ENCODE measurements around the gene VAV1.
"Not testable (repeated sequence)": the region's sequence is repeated elsewhere in the genome, so short reads cannot be mapped to it uniquely, and the experiment has no call there.

Gene VAV1

DNA sequence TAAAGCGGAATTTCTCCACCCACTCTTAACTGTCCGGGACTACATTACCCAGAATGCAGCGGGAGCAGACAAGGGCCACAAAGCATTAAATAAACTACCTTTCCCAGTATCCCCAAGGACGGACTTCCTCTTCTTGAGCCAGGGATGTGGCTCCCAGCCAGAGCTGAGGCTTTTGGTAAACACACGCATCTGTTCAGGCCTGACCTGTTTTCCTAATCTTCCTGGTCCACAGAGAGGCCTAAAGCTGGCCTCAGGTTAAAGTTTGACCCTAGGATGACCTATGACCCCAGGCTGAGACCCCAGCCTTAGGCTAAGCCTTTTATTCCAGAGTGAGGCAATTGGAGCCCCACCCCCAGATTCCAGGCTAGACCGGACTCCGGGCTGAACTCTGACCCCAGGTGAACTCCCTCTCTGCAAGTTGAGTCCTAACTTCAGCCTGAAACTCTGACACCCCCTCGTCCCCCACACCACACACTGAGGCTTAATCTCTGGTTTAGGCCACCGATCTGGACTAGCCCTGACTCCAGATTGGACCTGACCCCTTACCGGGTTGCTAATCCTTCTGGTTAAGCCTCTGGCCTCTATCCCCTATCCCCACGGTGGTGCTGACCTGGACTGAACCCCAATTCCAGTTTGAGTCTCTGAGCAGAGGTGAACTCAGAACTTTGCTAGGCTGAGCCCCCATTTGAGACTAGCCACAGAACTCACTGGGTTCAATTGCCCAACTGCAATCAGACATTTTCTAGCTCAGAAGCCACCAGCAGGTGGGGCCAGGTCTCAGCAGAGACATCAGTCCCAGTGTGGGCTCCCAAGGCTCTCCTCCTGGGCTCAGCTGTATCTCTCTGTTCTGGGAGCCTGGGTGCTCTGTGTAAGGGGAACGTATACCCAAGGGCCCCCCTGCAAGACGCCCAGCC, 34.4 kb upstream of the VAV1 start:
- peak; percentile 88 for DNase-seq

DNA sequence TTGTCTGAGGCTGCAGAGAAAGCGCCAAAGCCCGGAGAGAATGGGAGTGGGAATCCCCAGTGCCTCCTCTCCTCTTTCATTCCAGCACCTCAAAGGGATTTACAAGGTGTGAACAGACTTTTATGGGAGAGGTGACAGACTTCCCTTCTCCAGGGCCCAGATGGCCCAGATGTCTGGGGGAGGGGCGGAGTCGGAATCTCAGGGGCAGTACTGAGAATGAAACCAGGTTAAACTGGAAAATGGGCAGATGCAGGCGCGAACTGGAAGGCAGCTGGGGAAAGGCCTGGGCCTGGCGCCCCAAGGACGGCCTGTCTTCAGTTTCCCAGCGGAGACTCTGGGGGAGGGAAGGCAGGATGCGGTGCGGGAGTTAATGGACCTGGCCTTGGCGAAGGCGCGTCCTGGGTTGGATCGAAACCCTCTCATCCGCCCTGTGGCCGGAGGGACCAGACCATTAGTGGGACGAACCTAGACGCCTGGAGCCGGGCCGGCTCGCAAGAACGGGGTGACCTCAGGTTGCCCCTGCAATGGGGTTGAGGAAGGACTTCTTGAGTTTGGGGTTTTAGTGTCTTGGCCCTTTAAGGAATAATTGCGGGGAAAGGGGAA, 33.6 kb upstream of the VAV1 start:
- DNase-seq, result no peak

DNA sequence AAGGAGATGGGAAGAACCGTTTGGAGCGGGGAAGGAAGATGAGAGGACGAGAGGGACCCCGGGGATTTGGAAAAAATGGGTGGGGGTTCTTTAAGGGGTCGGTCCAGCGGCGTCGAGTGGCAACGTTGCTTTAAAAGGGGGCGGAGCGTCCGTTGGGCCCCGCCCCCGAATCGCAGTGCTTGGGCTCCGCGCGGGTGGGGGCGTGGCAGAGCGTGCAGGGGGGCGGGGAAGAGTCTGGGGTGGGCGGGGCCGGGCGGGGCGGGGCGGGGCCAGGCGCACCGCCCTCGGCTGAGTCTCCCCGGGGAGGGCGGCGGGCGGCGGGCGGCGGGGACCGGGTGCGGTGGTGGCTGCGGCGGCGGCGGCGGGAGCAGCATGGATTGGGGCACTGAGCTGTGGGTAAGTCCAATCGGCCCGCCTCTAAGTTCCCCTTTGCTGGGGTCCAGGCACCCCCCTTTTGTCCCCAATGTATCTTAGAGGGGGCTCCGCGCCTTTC, 33.1 kb upstream of the VAV1 start, which contains the start of gene TRIP10:
TRIP10 (plus strand) TSS at position 291 of the 493 bp plus-strand sequence; CDS start at position 373, 82 bp downstream.
- DNase-seq, result peak; percentile 93

DNA sequence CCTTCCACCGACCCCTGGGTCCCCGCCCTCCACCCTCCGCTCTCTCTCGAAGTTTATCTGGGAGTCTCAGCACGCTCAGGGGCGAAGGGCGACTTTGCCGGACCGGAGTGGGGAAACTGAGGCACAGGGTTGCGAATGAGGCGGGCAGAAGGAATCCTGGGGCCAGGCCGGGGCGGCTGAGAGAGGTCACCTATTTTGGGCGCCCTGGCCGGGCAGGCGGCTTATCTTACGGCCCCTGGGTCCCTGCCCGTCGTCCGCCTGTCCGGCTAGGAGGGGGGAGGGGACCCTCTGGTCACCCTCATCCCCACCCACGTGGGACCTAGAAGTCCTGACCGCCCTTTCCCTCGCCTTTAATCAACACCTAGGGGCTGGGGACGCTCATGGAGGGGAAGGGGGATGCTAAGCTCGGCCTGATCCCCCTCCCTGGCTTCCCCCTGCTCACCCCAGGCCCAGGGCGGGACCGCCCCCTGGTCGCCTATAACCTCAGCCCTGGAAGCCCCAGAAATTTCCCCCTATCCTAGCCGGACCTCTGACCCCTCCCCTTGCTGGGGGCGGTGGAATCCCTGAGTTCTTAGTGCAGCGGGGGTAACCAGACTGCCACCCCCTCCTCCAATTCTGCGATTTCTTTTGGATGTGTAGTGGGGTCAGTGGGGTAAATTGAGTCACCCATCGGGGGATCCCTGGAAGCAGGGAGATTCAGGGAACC, 32.5 kb upstream of the VAV1 start:
- DNase-seq, result peak; percentile 74

DNA sequence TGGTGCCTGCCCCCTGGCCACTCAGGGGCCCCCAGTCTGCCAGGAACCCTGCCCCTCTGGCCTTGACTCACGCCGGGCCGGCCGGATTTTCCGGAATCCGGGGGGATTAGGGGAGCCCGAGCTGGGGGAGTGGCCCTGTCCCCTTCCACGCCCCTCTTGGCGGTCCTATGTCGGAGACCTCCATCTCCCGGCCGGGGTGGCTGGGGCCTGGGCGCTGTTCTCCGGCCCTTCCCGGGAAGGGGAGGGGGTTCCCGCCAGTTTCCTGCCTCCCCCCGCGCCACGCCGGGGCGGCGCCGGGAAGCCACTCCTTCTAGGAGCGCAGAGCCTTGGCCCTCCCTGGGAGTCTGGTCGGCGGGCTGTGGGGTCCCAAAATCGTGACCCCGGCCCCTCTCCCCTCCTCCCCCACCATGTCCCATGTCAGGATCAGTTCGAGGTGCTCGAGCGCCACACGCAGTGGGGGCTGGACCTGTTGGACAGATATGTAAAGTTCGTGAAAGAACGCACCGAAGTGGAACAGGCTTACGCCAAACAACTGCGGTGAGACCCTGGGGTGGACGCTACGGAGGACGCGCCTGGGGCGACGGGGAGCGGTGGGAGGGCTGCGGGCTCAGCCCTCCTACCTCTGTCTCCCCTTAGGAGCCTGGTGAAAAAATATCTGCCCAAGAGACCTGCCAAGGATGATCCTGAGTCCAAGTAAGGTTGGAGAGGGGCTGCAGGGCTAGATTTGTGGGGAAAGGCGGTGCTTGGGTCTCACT, 31.7 kb upstream of the VAV1 start:
- DNase-seq, result peak; percentile 67

DNA sequence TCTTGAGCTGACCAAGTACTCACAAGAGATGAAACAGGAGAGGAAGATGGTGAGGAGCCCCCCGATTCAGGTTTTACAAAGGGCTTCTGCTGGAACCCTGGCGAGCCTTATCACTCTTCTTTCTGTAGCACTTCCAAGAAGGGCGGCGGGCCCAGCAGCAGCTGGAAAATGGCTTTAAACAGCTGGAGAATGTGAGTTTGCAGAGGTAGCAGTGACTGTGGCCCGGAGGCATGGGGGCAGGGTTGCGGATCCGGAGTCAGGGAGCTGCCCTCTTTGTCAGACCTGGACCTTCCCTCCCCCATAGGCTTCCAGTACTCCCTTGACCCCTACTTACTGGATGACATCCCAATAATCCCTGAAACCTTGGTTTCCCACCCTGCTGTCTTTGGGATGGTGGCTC, 29.4 kb upstream of the VAV1 start:
- no peak for DNase-seq

DNA sequence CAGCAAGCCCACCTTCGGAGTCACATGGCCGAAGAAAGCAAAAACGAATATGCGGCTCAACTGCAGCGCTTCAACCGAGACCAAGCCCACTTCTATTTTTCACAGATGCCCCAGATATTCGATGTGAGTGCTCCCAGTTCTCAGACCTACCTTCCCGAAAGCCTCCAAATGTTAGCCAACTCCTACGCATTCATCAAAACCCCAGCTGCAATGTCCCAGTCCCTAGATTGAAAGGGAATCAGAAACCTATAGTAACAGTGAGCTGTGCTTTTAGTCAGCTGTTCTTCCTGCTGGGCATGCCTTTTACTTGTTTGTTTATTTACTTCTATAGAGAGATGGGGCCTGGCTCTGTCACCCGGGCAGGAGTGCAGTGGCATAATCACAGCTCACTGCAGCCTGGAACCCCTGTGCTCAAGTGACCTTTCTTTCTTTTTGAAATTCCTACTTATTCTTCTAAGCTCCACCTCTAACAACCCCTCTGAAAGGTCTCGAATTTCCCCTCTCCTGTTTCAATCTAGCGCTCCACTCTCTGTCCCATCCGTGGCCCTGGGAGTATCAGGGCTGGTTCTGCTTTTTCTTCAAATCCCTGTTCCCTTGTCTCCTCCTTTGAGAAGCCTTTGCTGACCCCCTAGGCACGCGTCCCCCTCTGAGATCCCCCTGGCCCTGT, 28.7 kb upstream of the VAV1 start:
- no peak for DNase-seq

DNA sequence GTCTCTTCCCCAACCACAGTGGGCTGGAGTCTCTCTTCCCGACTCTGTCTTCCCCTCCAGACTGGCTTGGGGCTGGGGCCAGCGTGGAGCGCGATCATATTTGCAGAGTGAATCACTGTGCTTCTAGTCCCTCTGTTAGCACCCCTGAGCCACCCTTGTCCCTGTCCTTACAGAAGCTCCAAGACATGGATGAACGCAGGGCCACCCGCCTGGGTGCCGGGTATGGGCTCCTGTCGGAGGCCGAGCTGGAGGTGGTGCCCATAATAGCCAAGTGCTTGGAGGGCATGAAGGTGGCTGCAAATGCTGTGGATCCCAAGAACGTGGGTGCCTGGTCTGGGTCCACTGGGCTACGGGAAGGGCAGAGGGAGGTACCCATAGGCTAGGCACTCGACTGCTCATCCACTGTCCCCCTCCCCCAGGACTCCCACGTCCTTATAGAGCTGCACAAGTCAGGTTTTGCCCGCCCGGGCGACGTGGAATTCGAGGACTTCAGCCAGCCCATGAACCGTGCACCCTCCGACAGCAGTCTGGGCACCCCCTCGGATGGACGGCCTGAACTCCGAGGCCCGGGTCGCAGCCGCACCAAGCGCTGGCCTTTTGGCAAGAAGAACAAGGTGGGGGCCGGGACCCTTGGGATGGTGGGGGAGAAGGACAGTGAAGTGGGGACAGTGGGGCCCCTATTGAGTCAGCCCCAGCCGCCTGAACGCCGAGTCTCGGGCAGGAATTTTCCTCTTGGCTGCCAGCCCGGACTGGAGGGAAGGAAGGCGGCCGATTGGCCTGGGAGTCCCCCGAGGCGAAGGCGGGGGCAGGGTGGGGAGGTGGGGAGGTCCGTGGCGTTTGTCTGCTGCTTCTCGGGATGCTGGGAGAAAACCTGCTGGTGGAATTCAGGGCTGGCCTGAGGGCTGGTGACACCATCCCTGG, 27.9 kb upstream of the VAV1 start:
- DNase-seq, result no peak

DNA sequence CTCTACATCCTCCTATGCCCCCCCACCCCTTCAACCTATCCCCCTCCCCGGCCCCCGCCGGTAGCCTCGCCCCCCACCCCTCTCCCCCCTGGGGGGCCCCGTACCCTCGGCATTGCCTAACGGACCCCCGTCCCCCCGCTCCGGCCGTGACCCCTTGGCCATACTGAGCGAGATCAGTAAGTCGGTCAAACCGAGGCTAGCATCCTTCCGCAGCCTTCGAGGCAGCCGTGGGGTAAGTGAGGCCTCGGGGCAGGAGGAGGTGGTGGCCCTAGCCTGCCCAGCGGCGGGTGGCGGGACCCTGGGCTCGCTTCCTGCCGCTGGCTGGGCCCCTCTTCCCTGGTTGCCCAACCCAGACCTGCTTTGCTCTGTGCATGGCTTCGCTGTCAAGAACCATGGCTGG, 26.5 kb upstream of the VAV1 start:
- no peak for DNase-seq

DNA sequence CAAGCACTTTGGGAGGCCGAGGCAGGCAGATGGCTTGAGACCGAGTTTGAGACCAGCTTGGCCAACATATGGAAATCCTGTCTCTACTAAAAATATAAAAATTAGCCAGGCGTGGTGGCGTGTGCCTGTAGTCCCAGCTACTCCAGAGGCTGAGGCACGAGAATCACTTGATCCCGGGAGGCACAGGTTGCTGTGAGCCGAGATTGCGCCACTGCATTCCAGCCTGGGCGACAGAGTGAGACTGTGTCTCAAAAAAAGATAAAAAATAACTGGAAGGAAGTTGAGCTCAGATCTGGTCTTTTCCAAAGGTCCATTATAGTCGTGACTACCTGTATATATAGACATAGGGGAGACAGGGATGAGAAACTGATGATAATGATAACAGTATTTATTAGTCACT, 24.0 kb upstream of the VAV1 start:
- not testable (repeated sequence) for DNase-seq

DNA sequence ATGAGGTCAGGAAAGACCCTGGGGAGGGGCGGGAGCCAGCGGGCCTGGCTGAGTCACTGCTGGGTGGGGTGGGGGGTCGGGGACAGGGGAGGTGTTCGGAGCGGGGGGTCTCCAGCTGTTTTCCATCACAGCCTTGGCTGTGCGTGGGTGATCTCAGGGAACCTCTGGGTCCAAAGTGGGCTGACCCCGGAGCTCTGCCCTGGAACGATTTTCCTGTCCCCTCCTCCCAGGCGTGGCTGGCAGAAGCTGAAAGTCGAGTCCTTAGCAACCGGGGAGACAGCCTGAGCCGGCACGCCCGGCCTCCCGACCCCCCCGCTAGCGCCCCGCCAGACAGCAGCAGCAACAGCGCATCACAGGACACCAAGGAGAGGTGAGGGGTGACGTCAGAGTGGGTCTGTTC, 22.4 kb upstream of the VAV1 start:
- DNase-seq, result no peak

DNA sequence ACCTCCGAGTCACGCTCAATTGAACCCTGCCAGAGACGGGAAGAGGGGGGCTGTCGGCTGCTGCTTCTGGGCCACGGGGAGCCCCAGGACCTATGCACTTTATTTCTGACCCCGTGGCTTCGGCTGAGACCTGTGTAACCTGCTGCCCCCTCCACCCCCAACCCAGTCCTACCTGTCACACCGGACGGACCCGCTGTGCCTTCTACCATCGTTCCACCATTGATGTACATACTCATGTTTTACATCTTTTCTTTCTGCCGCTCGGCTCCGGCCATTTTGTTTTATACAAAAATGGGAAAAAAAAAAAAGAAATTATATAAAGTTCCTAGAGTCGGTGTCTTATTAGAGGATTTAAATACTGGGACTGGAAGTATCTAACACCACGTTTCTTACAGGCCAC, 21.3 kb upstream of the VAV1 start:
- DNase-seq, result no peak

DNA sequence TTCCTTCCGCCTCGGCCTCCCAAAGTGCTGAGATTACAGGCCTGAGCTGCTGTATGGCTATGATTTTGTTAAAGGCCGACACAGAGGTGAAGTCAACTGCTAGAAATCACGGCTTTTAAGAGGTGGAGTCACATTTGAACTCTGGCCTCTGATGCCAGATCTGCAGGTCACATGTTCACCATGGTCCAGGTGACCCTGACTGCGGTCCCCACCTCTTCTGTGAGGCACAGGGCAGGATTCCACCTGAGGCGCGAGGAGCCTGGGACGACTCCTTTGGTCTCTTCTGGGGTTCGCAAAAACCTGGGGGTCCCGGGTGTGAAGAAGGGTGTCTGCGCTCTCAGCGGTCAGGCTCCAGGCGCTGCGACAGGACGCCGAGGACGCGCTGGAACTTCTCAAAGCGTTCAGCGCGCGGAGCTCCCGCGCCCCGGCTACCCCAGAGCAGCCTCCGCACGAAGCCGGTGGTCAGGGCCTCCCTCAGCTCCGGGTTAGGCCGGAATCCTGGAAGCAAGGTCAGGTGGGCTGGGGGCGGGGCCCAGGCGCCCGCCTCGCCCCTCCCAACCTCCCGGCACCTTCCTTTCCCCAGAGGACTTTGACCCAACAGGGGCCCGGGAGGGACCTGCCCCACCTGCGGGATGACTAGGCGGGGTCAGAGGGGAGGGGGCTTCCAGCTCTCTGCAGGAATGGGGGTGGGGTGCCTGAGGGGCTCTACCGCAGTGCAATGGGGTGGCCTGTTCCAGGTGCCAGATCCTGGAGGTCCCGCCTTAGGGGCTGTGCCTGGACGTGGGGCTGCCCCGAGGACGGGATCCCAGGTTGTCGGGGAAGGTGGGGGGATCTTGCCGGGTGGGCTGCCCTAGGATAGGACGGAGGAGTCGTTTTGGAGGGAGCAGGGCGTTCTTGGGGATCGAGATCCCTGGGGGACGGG, 20.0 kb upstream of the VAV1 start:
- no peak for DNase-seq

DNA sequence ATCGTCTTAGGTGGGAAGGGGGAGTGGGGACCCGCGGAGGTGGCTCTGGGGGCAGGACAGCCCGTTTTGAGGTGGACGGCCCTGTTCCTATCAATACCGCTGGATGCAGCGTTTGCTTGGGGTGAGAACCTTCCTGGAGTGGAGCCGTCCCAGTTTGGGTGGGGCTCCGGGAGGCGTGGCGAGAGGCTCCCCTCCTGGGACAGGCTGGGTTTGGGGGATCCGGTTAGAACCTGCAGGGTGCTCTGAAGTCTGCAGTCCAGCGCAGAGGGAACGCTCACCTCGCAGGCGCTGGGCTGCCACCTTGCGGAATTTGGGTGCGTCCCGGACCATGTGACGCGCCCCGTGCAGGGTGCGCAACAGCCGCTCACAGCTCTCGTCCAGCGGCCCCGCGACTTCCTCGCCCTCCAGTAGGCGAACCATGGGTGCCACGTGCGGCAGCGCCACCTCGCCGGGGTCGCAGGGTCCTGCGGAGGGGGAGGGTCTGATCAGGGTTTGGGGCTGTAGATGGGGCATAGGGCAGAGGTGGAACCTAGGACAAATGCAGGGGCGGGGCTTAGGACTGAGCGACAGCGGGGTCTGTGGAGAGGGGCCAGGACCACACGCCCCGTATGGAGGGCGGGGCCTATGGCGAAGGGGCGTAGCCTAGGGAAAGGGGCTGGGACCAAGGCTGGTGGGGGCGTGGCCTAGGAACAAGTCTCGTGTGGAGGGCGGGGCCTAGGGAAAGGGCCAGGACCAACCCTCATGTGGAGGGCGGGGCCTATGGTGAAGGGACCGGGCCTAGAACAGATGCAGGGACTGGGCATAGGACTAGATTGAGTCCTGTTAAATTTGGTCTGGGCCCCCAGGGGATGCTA, 19.1 kb upstream of the VAV1 start:
- peak; percentile 91 for DNase-seq

DNA sequence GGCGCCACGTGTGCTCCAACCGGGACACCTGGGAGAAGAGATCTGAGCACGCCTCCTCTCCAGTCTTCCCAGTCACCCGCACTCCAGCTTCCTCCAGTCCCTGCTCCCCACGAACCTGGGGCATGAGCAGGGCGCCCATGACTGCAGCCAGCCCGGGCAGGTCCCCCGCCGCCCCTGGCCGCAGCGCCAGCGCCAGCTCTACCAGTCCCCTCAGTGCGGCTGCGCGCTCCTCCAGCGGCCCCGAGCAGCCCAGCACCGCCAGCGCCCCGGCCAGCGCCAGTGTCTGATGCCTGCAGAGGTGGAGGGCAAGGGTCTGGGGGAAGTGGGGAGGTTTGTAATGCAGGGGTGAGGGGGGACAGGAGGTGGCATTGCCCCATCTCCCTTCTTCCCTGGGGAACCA, 18.4 kb upstream of the VAV1 start:
- DNase-seq, result no peak

DNA sequence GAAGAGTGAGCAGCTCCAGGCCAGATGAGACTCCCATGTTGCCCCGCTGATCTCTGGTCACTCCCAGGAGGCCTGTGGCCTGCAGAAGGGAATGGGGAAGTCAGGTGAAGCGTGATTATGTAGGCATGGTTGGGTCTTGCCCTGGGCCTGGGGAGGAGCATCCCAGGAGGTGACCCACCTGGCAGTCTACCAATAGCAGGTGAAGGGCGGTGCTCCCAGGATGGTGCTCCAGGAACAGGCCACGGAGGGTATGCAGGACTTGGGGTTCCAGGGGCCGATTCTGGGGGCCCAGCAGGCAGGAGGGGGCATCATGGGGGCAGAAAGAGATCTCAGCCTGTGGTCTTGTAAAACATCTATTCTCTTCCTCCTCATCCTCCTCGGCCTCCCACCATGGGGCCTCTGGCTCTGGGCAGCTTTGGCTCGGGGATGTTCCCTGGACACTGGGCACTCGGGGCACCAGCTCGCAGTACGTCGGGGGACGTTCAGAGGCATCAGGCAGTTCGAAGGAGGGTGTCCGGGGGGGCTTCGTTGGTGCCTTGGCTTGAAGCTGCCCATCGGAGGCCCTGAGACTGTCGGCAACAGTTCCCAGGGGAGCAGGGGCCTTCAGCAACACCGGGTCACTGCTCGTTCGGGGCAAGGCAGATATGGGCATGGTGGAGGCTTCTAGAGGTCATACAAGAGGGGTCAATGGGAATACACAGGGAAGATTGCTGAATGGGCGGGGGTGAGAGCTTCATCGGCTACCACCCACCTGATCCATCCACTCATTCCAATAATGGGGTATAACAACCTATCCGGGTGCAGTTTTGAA, 17.6 kb upstream of the VAV1 start:
- no peak for DNase-seq

DNA sequence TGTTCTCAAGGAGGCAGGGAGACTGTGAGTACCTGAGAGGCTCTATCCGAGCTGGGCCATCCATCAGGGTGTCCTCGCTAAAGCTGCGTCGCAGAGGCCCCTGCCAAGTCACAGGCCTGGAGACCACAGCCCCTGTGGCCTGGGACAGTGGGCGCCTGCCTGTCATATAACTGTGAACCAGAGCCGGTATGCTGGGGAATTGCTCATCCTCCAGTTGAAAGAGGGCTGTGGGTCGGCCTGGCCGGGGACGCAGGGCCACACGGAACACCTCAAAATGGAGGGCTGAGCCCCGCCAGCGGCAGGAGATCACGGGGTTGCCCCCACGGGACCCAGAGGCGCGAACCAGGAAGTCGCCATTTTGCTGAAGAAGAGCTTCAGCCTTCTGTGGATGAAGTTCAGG, 11.9 kb upstream of the VAV1 start:
- no peak for DNase-seq

DNA sequence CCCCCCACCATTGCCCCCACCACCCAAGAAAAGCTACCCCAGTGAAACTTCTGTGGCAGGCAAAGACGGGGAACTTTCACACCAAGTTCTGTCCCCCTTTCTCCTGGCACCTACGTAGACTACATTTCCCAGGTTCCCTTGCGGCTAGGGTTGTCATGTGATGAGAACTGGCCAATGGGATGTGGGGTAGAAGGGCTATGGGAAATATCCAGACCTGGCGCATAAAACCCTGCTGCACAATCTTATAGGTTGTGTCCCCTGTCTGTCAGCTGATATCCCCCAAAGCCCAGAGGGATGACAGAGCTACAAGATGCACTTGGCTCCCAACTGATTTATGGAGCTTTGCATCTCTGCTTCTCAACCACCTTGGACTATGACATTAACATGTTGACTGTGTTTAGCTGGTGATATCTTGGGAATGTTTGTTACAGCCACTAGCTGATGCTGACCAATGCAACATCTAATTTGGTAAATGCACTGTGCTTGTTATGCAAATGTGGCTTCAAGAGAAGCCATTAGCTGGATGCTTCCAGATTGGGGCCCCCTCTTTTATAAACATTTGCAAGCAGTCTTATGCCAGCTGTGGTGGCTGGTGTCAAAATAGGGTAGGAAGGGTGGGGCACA, 11.3 kb upstream of the VAV1 start:
- no peak for DNase-seq
